ENCODE measurements around the gene TMEM266. TPM values are rescaled to one million over a fixed set of nuclear protein-coding genes. Genes with fewer than 3 reads are reported as not detected.

TMEM266 gene
- total RNA-seq, 2 experiments from 2014 or later: not detected

DNA sequence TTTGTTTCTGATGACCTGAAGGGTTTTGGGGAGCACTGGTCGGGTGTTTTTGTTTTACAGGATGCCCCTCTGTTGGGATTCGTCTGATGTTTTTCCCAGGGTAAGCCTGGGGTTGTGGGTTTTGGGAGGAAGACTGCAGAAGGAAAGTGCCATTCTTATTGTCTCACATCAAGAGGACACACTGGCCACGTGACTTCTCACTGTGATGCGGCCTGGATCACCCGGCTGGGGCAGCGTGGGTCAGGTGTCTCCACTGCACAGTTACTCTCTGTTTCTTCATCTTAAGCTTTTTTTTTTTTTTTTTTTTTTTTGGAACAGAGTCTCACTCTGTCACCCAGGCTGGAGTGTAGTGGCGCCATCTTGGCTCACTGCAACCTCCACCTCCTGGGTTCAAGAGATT lies 120.5 kb downstream of the TMEM266 start:
- Mint-ChIP-seq H3K36me3 (ENCODE audit: low read depth) (no peaks in the 10 kb centered on the region), H3K27ac (no peak overlapping the region), H3K9me3 (no peaks in the 10 kb centered on the region), H3K4me1 (ENCODE audit: low read depth) (peaks cover 7% of the 10 kb centered on the region), H3K27me3 (peaks cover 29% of the 10 kb centered on the region), H3K4me3 (no peak overlapping the region)
- no peak for ATAC-seq (ENCODE audit: poor library complexity)
- TF ChIP-seq CTCF (IDR thresholded peaks at IDR 0.05): no peak
- intact Hi-C loops (cut with DNase I, micrococcal nuclease): no loop called here
- CTCF ChIA-PET: interaction anchor here (0.7 kb wide), 1 partner anchor 467 kb away, joined by 3 read pairs; no protein-coding TSS in a partner anchor
- DNase-seq: no peak
- Histone ChIP-seq H3K4me1 (ENCODE audit: insufficient read depth, low read length) (peaks cover 6% of the 10 kb centered on the region), H3K9me3 (ENCODE audit: control insufficient read depth in 1 of 2, insufficient read depth in 1 of 2, low read length in 2 of 2) (peaks cover 0 to 17% of the 10 kb centered on the region in 2 experiments), H3K4me3 (ENCODE audit: low read length) (no peak overlapping the region), H3K27ac (ENCODE audit: low read depth in 1 of 2, low read length in 2 of 2) (no peak overlapping the region), H3K36me3 (ENCODE audit: insufficient read depth, low read length) (no peaks in the 10 kb centered on the region), H3K27me3 (ENCODE audit: control insufficient read depth in 1 of 2, insufficient read depth in 2 of 2, low read length in 2 of 2) (peaks cover 5 to 9% of the 10 kb centered on the region in 2 experiments)
- POLR2A ChIA-PET: no interaction called here

- peaks cover 5 to 12% of the 10 kb centered on the region in 2 experiments for H3K27me3 ChIP-seq (ENCODE audit: control insufficient read depth in 1 of 2, insufficient read depth in 2 of 2, low read length in 2 of 2)
- H3K4me3 Mint-ChIP-seq: peak overlapping the region; percentile 2
- DNase-seq (peak in 2 of 14 experiments; percentile 13 to 16), ATAC-seq (ENCODE audit: poor library complexity) (peak; percentile 44)
- H3K4me1 Mint-ChIP-seq (ENCODE audit: low read depth): peaks cover 7% of the 10 kb centered on the region
- no peak overlapping the region for H3K27ac ChIP-seq (ENCODE audit: low read depth in 1 of 2, low read length in 2 of 2)
- no peak overlapping the region for H3K27ac Mint-ChIP-seq
- ChIA-PET POLR2A (no interaction called here), CTCF (no interaction called here)
- no peaks in the 10 kb centered on the region for H3K36me3 ChIP-seq (ENCODE audit: insufficient read depth, low read length)
- peaks cover 6% of the 10 kb centered on the region for H3K4me1 ChIP-seq (ENCODE audit: insufficient read depth, low read length)
- H3K9me3 ChIP-seq (ENCODE audit: control insufficient read depth in 1 of 2, insufficient read depth in 1 of 2, low read length in 2 of 2): peaks cover 0 to 7% of the 10 kb centered on the region in 2 experiments
- no peaks in the 10 kb centered on the region for H3K36me3 Mint-ChIP-seq (ENCODE audit: low read depth)
- intact Hi-C loops (cut with DNase I, micrococcal nuclease): no loop called here
- TF ChIP-seq CTCF (IDR thresholded peaks at IDR 0.05): no peak
- H3K9me3 Mint-ChIP-seq: no peaks in the 10 kb centered on the region
- no peak overlapping the region for H3K4me3 ChIP-seq (ENCODE audit: low read length)
- H3K27me3 Mint-ChIP-seq: peaks cover 33% of the 10 kb centered on the region
These were observed 121.9 kb downstream of the TMEM266 start for GRCh38 chr15:76181705-76182107.

DNA sequence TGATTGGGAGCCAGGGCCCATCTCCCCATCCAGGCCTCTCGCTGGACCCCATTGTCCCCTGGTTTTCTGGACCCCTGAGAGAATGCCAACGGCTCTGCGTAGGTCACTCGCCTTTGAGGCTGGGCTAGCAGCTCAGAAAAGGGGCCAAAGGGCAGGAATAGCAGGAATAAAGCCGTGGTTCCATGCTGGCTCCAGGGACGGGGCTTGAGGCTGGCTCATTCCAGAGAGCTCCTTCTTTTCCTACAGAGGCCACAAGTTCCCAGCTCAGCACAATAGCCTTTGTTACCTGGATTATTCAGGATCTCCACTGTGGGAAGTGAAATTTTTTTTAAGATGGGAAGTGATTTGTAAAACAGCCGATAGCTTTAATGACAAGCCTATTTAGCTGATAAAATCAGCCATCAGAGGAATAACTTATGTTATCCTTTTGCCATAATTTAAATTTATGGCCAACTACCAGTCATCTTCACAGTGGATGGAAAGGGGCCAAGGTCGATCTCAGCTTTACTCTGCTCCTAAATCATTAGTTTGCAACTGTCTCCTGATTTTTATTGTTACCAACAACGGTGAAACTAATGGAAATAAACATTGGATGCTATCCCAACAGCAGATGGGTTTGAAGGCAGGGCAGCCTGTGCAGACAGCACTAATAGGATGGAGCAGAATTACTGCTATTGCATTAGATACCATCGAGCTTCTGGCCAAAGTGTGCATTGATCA lies 124.3 kb downstream of the TMEM266 start:
- H3K4me3 ChIP-seq (ENCODE audit: low read length): no peak overlapping the region
- no peak for TF ChIP-seq CTCF (IDR thresholded peaks at IDR 0.05)
- no peaks in the 10 kb centered on the region for H3K36me3 ChIP-seq (ENCODE audit: insufficient read depth, low read length)
- Mint-ChIP-seq H3K27me3 (peaks cover 27% of the 10 kb centered on the region), H3K4me1 (ENCODE audit: low read depth) (peaks cover 7% of the 10 kb centered on the region), H3K4me3 (no peak overlapping the region), H3K36me3 (ENCODE audit: low read depth) (no peaks in the 10 kb centered on the region), H3K9me3 (no peaks in the 10 kb centered on the region), H3K27ac (no peak overlapping the region)
- DNase-seq: no peak
- ChIA-PET POLR2A (no interaction called here), CTCF (no interaction called here)
- peaks cover 6% of the 10 kb centered on the region for H3K4me1 ChIP-seq (ENCODE audit: insufficient read depth, low read length)
- peaks cover 6 to 16% of the 10 kb centered on the region in 2 experiments for H3K27me3 ChIP-seq (ENCODE audit: control insufficient read depth in 1 of 2, insufficient read depth in 2 of 2, low read length in 2 of 2)
- no peak for ATAC-seq (ENCODE audit: poor library complexity)
- no peaks in the 10 kb centered on the region for H3K9me3 ChIP-seq (ENCODE audit: control insufficient read depth in 1 of 2, insufficient read depth in 1 of 2, low read length in 2 of 2)
- H3K27ac ChIP-seq (ENCODE audit: low read depth in 1 of 2, low read length in 2 of 2): no peak overlapping the region
- intact Hi-C loops (cut with DNase I, micrococcal nuclease): no loop called here

Measured in CD4-positive, alpha-beta T cell (primary cell).